GM12878 (cell line): ENCODE data around the gene CSMD2.

Experiments
- EP300 ChIP-seq, 2 experiments: fragments of 150-350 bp in 1 of 2; IDR thresholded peaks; 2 replicates each; pipeline ENCODE4 v1.6.1; 2011 to 2012; ENCODE audit warnings: low read depth in 2 of 2, low read length in 2 of 2, borderline replicate concordance in 1 of 2, improper control_type of control experiment in 1 of 2, inconsistent platforms in 1 of 2; ENCODE audit not compliant: control insufficient read depth in 1 of 2
- EZH2 ChIP-seq: IDR thresholded peaks from 2 replicates; pipeline ENCODE4 v1.6.1; 2012; ENCODE audit warnings: low read depth, mild to moderate bottlenecking, control low read depth, inconsistent platforms, low read length, borderline replicate concordance; ENCODE audit not compliant: control insufficient read depth
- IKZF1 ChIP-seq: fragments of 450-650 bp; conservative IDR thresholded peaks from 2 replicates; pipeline ENCODE4 v1.6.1; 2017; ENCODE audit warnings: antibody characterized with exemption, mild to moderate bottlenecking
- KDM1A ChIP-seq: fragments of 200-600 bp; sonication (generic); IDR thresholded peaks from 2 replicates; pipeline ENCODE4 v1.6.1; 2016; ENCODE audit warnings: borderline replicate concordance
- MEF2A ChIP-seq: IDR thresholded peaks from 2 replicates; pipeline ENCODE4 v1.6.1; 2011; ENCODE audit warnings: low read depth, mild to moderate bottlenecking, low read length, moderate library complexity; ENCODE audit not compliant: insufficient read depth
- POLR2AphosphoS5 ChIP-seq: IDR thresholded peaks from 2 replicates; pipeline ENCODE4 v1.6.1; 2011; ENCODE audit warnings: mild to moderate bottlenecking, low read length, inconsistent platforms
- RCOR1 ChIP-seq: conservative IDR thresholded peaks from 2 replicates; pipeline ENCODE4 v1.6.1; 2012; ENCODE audit warnings: low read depth, low read length, improper control_type of control experiment
- SPI1 ChIP-seq: IDR thresholded peaks from 2 replicates; pipeline ENCODE4 v1.6.1; 2011; ENCODE audit warnings: low read depth, mild to moderate bottlenecking, low read length, moderate library complexity, borderline replicate concordance; ENCODE audit not compliant: insufficient read depth
- SREBF2 ChIP-seq: IDR thresholded peaks from 2 replicates; pipeline ENCODE4 v1.6.1; 2012; ENCODE audit warnings: mild to moderate bottlenecking, low read length
- TF ChIP-seq, protein P1 (sequence below): IDR thresholded peaks from 2 replicates; pipeline ENCODE4 v1.6.1; 2011; ENCODE audit warnings: mild to moderate bottlenecking, low read depth, low read length, moderate library complexity; ENCODE audit not compliant: insufficient replicate concordance
- TF ChIP-seq, protein P2 (sequence below): IDR thresholded peaks from 2 replicates; pipeline ENCODE4 v1.6.1; 2012; ENCODE audit warnings: low read depth, low read length, improper control_type of control experiment
- TF ChIP-seq, protein P3 (sequence below): IDR thresholded peaks from 2 replicates; pipeline ENCODE4 v1.6.1; 2012; ENCODE audit warnings: mild to moderate bottlenecking, low read depth, low read length

DNA sequence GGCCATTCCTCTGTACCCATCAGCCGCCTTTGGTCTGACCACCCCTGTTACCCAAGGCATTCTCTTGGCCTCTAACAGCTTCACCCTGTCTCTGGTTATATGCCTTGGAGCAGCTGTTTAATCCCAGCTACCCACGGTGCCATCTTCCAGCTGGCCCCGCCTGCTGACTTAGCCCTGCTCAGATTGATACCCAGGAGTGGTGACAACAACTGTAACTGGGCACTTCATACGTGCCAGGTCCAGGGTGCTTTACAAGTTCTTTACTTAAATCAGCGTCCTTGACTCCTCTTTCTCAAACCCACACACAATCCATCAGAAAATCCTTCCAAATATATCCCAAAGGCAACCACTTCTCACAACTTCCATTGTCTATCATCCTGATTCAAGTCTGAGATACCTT is 338.3 kb downstream of the CSMD2 start:
- TF ChIP-seq KDM1A (no peak), EZH2 (no peak), SPI1 (no peak), MEF2A (no peak), EP300 (IDR thresholded peaks at IDR 0.05; ENCODE audit: borderline replicate concordance in 1 of 2, control insufficient read depth in 1 of 2, low read depth in 2 of 2, low read length in 2 of 2) (no peak), SREBF2 (no peak), IKZF1 (no peak), POLR2AphosphoS5 (no peak), RCOR1 (no peak)
- TF ChIP-seq, protein P1, sequence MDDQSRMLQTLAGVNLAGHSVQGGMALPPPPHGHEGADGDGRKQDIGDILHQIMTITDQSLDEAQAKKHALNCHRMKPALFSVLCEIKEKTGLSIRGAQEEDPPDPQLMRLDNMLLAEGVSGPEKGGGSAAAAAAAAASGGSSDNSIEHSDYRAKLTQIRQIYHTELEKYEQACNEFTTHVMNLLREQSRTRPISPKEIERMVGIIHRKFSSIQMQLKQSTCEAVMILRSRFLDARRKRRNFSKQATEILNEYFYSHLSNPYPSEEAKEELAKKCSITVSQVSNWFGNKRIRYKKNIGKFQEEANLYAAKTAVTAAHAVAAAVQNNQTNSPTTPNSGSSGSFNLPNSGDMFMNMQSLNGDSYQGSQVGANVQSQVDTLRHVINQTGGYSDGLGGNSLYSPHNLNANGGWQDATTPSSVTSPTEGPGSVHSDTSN, result no peak
- TF ChIP-seq, protein P2, sequence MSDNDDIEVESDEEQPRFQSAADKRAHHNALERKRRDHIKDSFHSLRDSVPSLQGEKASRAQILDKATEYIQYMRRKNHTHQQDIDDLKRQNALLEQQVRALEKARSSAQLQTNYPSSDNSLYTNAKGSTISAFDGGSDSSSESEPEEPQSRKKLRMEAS, result no peak
- TF ChIP-seq, protein P3, sequence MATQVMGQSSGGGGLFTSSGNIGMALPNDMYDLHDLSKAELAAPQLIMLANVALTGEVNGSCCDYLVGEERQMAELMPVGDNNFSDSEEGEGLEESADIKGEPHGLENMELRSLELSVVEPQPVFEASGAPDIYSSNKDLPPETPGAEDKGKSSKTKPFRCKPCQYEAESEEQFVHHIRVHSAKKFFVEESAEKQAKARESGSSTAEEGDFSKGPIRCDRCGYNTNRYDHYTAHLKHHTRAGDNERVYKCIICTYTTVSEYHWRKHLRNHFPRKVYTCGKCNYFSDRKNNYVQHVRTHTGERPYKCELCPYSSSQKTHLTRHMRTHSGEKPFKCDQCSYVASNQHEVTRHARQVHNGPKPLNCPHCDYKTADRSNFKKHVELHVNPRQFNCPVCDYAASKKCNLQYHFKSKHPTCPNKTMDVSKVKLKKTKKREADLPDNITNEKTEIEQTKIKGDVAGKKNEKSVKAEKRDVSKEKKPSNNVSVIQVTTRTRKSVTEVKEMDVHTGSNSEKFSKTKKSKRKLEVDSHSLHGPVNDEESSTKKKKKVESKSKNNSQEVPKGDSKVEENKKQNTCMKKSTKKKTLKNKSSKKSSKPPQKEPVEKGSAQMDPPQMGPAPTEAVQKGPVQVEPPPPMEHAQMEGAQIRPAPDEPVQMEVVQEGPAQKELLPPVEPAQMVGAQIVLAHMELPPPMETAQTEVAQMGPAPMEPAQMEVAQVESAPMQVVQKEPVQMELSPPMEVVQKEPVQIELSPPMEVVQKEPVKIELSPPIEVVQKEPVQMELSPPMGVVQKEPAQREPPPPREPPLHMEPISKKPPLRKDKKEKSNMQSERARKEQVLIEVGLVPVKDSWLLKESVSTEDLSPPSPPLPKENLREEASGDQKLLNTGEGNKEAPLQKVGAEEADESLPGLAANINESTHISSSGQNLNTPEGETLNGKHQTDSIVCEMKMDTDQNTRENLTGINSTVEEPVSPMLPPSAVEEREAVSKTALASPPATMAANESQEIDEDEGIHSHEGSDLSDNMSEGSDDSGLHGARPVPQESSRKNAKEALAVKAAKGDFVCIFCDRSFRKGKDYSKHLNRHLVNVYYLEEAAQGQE, result no peak
